Esophagus squamous epithelium (tissue), 5 donors: ENCODE results near the gene DNAJB6. TPM values are rescaled to one million over a fixed set of nuclear protein-coding genes. Genes with fewer than 3 reads are reported as not detected.

Source experiments
- DNase-seq: peaks from one replicate; lab custom pipeline; 2025; lab: John Stamatoyannopoulos, UW
- H3K27ac ChIP-seq, 4 donors: fragments of 200-600 bp; sonication (generic); one replicate each; pipeline ENCODE4 v1.5.1; 2016 to 2019; ENCODE audit warnings: mild to moderate bottlenecking in 1 of 4
- H3K27me3 ChIP-seq, 4 donors: fragments of 200-600 bp; sonication (generic); 1 replicate in 3 of 4; 2 replicates in 1 of 4; pipeline versions ENCODE4 v1.5.1 to v1.6.0; 2017 to 2021; ENCODE audit warnings: antibody characterized with exemption in 1 of 4
- H3K36me3 ChIP-seq, 3 donors: fragments of 200-600 bp; sonication (generic); one replicate each; pipeline ENCODE4 v1.5.1; 2016 to 2019
- H3K4me1 ChIP-seq, 3 donors: fragments of 200-600 bp; sonication (generic); one replicate each; pipeline ENCODE4 v1.5.1; 2017 to 2019
- H3K4me3 ChIP-seq, 4 donors: fragments of 200-600 bp; sonication (generic); 1 replicate in 3 of 4; 2 replicates in 1 of 4; pipeline ENCODE4 v1.5.1; 2016 to 2019; ENCODE audit warnings: mild to moderate bottlenecking in 2 of 4, moderate library complexity in 1 of 4
- H3K9me3 ChIP-seq, 3 donors: fragments of 200-600 bp; sonication (generic); one replicate each; pipeline ENCODE4 v1.5.1; 2016 to 2019
- POLR2A ChIP-seq, 4 donors: fragments of 450-650 bp; IDR thresholded peaks; one replicate each; pipeline ENCODE4 v1.6.1; 2017; ENCODE audit warnings: antibody characterized with exemption in 4 of 4, mild to moderate bottlenecking in 4 of 4, moderate library complexity in 3 of 4
- WGBS, 2 donors: methylation state at CpG; one replicate each; pipeline ENCODE4 v1.1.5; 2018; 5-methylcytosine and 5-hydroxymethylcytosine counted together
- intact Hi-C: fragments of 100-400 bp; cut with DNase I; formaldehyde crosslinking; loops from one replicate; pipeline ENCODE4 v1.15.0; 2022
- total RNA-seq, 4 donors: library from RNA; depleted of rRNA; stranded (reverse); fragments of >200 nt; gene quantifications; one replicate each; pipeline ENCODE4 v1.1.0, GENCODE V29; 2016
- TF ChIP-seq, protein P1 (sequence below), 6 experiments: fragments of 450-650 bp in 4 of 6; fragments of 200-600 bp in 2 of 6; sonication (generic) in 2 of 6; IDR thresholded peaks; one replicate each; pipeline ENCODE4 v1.5.1; 2016 to 2019; ENCODE audit warnings: antibody characterized with exemption in 6 of 6, mild to moderate bottlenecking in 4 of 6, moderate library complexity in 4 of 6
- donor health status: DM: yes; HTN: yes; CAD: no.

The DNAJB6 gene
- total RNA-seq, 4 donors from 2014 or later = 96.5 to 193 (median 160) TPM

DNA sequence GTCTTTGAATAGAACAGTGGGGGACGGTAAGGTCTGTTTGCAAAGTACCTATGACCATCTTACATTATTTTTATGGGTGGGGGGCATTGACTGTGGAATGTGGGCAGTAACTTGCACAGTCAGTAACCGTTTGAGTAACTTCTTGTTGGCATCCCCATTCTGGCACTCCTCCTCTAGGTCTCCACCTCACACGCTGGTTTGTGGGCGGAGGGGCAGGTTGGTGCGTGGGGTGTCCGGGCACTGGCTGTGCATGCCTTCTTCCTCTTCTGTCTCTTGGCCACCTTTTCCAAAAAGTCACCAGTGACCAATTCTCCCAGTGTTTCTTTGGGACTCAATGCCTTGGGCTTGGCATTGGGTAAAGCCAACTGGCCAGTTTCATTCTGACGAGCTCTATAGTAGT is 43.6 kb downstream of the DNAJB6 start:
- Histone ChIP-seq H3K4me3 (no peak overlapping the region), H3K27ac (no peak overlapping the region), H3K36me3 (peaks cover 16 to 87% (median 21%) of the 10 kb centered on the region in 3 donors), H3K27me3 (no peaks in the 10 kb centered on the region), H3K9me3 (no peaks in the 10 kb centered on the region), H3K4me1 (peaks cover 0 to 6% (median 0%) of the 10 kb centered on the region in 3 donors)
- no peak for TF ChIP-seq POLR2A (IDR thresholded peaks at IDR 0.05)
- TF ChIP-seq, protein P1, sequence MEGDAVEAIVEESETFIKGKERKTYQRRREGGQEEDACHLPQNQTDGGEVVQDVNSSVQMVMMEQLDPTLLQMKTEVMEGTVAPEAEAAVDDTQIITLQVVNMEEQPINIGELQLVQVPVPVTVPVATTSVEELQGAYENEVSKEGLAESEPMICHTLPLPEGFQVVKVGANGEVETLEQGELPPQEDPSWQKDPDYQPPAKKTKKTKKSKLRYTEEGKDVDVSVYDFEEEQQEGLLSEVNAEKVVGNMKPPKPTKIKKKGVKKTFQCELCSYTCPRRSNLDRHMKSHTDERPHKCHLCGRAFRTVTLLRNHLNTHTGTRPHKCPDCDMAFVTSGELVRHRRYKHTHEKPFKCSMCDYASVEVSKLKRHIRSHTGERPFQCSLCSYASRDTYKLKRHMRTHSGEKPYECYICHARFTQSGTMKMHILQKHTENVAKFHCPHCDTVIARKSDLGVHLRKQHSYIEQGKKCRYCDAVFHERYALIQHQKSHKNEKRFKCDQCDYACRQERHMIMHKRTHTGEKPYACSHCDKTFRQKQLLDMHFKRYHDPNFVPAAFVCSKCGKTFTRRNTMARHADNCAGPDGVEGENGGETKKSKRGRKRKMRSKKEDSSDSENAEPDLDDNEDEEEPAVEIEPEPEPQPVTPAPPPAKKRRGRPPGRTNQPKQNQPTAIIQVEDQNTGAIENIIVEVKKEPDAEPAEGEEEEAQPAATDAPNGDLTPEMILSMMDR (IDR thresholded peaks at IDR 0.05) = no peak
- no peak for DNase-seq
- WGBS, 2 donors = 66 to 79% methylated on average over 7 of the region's 7 CpGs
- intact Hi-C loops = no loop called here

DNA sequence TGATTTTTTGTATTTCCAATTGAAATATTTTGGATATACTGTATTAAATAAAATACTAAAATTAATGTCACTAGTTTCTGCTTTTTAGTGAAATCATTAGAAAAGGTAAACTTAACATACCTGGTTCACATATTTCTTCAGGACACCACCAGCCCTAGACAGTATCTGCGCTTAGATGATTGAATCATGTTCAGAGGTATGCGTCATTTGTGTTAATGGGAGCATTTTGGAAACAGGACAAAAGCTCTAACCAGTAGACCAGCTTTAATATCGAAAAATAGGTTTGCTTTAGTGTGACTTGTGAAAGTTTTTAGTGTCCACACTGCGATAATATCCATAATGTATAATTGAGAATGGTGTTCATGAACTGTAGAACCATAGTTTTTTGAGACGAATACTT is 47.1 kb downstream of the DNAJB6 start:
- intact Hi-C loops = no loop called here
- peaks cover 16 to 87% (median 19%) of the 10 kb centered on the region in 3 donors for H3K36me3 ChIP-seq
- 88 to 93% methylated on average over 5 of the region's 5 CpGs for WGBS, 2 donors

DNA sequence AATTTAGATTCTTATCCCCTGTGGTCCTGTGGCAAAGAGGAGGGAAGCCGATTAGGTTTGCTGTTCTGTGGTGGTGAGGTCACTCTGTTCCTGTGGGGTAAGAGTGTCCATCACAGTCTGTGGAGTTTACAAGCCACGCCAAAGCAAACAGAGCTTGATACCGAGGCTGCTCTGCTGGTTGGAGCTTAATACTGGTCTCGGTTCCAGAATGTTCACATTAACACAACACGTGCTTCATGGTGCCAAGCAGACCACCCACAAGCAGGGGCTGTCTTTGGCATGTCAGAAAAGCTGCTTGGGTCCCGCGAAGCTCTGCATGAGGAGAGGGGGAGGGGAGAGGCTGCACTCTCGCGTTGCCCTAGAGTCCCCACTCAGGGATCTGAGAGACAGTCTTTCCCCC is 47.5 kb downstream of the DNAJB6 start:
- Histone ChIP-seq H3K27me3 (no peaks in the 10 kb centered on the region), H3K36me3 (peaks cover 16 to 92% (median 19%) of the 10 kb centered on the region in 3 donors), H3K4me1 (peaks cover 0 to 12% (median 6%) of the 10 kb centered on the region in 3 donors), H3K27ac (no peak overlapping the region), H3K9me3 (no peaks in the 10 kb centered on the region), H3K4me3 (no peak overlapping the region)
- WGBS, 2 donors = 59 to 63% methylated on average over 1 to 6 of the region's 9 CpGs
- intact Hi-C loops = no loop called here
- TF ChIP-seq POLR2A (IDR thresholded peaks at IDR 0.05) = no peak
- TF ChIP-seq, protein P1 (IDR thresholded peaks at IDR 0.05) = no peak
- DNase-seq = no peak

More for the DNA sequence above, 47.1 kb downstream of the DNAJB6 start:
- TF ChIP-seq, protein P1 (IDR thresholded peaks at IDR 0.05) = no peak
- no peak for TF ChIP-seq POLR2A (IDR thresholded peaks at IDR 0.05)
- H3K4me1 ChIP-seq = peaks cover 0 to 12% (median 6%) of the 10 kb centered on the region in 3 donors
- no peak overlapping the region for H3K4me3 ChIP-seq
- no peak for DNase-seq
- H3K9me3 ChIP-seq = no peaks in the 10 kb centered on the region
- no peak overlapping the region for H3K27ac ChIP-seq
- H3K27me3 ChIP-seq = no peaks in the 10 kb centered on the region

DNA sequence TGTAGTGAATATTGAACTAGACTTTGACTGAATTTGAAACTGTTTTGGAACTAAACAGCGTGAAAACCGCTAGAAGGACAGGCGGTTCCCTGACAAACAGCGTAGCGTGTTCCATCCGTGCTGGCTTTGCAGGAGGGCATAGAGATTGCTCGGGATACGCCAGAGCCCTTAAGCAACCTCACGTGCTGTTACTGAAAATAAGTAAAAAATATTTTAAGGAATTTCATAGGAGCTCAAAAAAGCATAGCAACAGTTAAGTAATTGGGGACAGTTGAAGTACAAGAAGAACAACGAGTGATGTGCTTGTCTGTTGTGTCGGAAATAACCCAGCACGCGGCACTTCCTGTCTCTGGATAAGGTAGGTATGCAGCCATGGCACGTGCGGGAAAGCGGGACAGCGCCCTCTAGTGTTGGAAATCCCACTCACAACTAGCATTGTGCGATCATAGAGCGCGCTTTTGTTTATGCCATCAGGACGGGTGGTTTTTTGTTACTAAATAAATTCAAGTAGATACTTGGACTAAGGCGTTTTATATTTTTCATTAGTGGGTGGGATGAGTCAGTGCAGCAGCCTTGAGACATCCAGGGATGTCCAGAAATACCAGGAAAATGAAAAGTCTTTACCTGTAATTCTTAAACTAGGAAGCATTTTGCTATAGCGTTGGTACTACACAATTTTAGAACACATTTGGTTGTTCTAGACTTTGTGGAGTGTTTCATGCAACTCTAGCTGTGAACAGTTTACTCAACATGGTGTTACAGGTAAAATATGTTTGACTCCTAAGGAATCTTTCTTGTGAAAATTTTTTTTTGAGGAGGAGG is 50.4 kb downstream of the DNAJB6 start:
- 38 to 40% methylated on average over 23 of the region's 23 CpGs for WGBS, 2 donors
- Histone ChIP-seq H3K9me3 (no peaks in the 10 kb centered on the region), H3K4me3 (no peak overlapping the region), H3K36me3 (peaks cover 23 to 97% (median 27%) of the 10 kb centered on the region in 3 donors), H3K4me1 (peaks cover 0 to 22% (median 11%) of the 10 kb centered on the region in 3 donors), H3K27me3 (no peaks in the 10 kb centered on the region), H3K27ac (peak overlapping the region in 3 of 4 donors; percentile 20 to 67 (median 55))
- TF ChIP-seq, protein P1 (IDR thresholded peaks at IDR 0.05) = peak; percentile 80 to 93 (median 89)
- no peak for TF ChIP-seq POLR2A (IDR thresholded peaks at IDR 0.05)
- intact Hi-C loops = no loop called here
- peak; percentile 36 for DNase-seq

DNA sequence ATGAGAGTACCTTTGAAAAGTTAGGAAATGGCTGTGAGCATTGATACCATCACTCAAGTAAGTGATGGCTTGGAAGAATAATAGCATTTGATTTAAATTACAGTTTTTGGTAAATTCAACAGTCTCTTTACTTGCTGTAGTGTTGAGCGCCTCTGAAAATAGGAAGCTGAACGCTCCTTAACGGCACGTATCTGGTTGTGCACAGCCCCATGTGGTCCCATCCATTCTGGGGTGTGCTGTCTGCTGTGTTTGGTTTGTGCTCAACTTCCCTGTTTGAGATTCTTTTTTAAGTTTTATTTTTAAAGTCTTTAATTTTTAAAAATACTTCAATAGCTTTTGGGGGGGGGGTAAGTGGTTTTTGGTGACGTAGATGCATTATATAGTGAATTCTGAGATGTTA is 51.5 kb downstream of the DNAJB6 start:
- intact Hi-C loops = no loop called here
- Histone ChIP-seq H3K36me3 (peaks cover 17 to 95% (median 20%) of the 10 kb centered on the region in 3 donors), H3K4me3 (no peak overlapping the region), H3K9me3 (no peaks in the 10 kb centered on the region), H3K27me3 (no peaks in the 10 kb centered on the region), H3K4me1 (peaks cover 0 to 22% (median 11%) of the 10 kb centered on the region in 3 donors), H3K27ac (no peak overlapping the region)
- TF ChIP-seq POLR2A (IDR thresholded peaks at IDR 0.05) = no peak
- TF ChIP-seq, protein P1 (IDR thresholded peaks at IDR 0.05) = no peak
- 82 to 90% methylated on average over 5 of the region's 5 CpGs for WGBS, 2 donors
- no peak for DNase-seq
